Activated CD4-positive, alpha-beta T cell treated with anti-CD3 and anti-CD28 coated beads, Interleukin-2, Interleukin-6, amounts not matched to agents 100 ng/mL and 50 ng/mL, durations not matched to agents 16 hours and 8 hours (primary cell): Measurements from ENCODE around the gene KCTD5.
"Not testable (repeated sequence)": the region's sequence is repeated elsewhere in the genome, so short reads cannot be mapped to it uniquely, and the experiment has no call there.

Experiments used
- DNase-seq: peaks from one replicate; pipeline ENCODE4 v3.0.0-alpha.2; 2020

KCTD5 gene

DNA sequence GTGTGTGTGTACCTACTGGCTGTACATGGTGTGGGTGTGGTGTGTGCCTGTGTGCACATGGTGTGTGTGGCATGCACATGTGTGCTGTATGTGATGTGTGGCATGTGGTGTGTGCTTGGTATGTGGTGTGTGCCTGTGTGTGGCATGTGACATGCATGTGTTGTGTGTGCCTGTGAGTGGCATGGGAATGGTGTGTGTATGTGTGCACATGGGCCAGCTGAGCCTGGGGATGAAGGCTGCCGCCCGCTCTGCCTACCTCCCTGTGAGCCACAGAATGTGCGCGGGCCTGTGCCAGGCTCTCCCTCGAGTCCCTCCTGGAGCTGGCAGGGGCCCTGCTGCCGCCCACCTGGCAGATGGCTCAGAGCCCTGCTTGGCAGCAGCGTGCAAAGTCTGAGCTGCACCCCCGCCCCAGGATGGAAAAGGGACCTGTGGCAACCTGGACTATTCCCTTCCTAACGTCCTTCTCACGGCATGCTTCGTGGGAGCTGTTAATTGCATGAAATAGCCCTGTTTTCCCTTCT lies 28.4 kb downstream of the KCTD5 start:
- no peak for DNase-seq

GRCh38 chr16:2711370-2712062 lies 29.2 kb downstream of the KCTD5 start:
- DNase-seq: no peak

DNA sequence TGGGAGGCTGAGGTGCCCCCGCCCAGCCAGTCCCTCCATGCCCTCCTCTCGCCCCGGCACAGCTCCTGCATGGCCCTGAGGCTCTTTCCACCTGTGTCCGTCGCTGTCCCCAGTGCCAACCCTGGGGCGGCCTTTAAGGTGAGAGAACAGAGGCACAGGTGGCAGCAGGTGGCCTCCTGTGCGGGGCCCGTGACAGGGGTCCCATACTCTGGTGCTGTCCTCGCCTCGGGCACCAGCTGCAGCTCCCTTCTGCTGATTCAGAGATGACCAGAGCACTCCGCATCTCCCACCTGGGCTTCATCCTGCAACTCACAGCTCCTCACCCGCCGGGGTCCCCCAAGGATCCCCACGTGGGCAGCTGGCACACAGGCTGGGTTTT lies 29.7 kb downstream of the KCTD5 start:
- no peak for DNase-seq

- no peak for DNase-seq
These were observed 30.2 kb downstream of the KCTD5 start for GRCh38 chr16:2712546-2712945.

GRCh38 chr16:2713523-2713922 lies 31.2 kb downstream of the KCTD5 start:
- no peak for DNase-seq

DNA sequence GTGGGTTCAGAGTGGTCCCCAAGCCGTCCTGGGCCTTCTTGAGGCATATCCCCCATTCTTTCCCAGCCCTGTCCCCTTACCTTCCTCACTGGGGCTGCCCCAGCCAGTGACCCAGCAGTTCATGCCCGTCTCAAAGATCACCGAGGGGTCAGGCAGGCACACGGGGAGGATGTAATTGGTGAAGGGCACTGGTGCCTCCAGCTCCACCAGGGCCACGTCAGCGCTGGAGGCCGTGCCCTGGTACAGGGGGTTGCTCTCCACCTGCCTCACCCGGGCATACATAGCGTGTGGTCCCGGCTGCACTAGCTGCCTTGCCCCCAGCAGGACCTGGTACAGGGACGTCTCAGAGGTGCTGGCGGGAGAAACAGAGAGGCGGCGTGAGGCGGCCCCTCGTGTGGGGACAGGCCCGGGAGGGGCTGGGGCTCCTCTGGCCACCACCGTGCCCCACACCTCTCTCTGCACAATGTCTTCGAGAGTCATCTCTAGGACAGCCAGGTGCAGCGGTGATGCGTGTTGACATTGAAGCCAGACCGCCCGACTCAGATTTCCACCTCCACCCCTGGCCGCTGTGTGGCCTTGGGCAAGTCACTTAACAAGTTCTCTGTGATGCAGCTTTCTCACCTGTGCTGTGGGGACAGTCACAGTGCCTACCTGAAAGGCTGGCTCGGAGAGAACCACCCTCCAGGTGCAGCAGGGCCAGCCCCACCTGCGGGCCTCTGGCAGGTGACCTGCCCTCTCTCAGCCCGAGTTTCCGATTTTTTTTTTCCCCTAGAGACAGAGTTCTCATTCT lies 31.9 kb downstream of the KCTD5 start:
- no peak for DNase-seq

DNA sequence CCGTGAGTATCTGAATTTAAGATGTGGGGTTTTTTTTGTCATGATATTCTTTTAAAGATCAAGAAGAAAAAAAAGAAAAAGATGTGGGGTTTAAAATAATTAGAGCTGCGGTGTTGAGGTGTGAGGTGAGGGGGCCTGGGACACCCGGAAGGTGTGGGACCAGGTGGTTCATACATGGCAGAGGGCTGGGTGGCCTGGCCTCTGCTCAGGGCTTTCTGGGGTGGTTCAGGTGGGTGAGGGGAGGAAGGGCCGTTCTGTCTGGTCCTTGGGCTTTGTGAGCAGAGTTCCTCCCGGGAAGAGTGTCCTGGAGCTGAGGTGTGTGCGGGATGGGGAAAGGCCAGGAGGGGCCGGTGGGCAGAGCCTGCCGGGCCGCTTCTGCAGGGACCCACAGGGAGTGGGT lies 32.7 kb downstream of the KCTD5 start:
- DNase-seq: no peak

- DNase-seq: peak; percentile 72
These were observed 33.2 kb downstream of the KCTD5 start for GRCh38 chr16:2715519-2715918.

DNA sequence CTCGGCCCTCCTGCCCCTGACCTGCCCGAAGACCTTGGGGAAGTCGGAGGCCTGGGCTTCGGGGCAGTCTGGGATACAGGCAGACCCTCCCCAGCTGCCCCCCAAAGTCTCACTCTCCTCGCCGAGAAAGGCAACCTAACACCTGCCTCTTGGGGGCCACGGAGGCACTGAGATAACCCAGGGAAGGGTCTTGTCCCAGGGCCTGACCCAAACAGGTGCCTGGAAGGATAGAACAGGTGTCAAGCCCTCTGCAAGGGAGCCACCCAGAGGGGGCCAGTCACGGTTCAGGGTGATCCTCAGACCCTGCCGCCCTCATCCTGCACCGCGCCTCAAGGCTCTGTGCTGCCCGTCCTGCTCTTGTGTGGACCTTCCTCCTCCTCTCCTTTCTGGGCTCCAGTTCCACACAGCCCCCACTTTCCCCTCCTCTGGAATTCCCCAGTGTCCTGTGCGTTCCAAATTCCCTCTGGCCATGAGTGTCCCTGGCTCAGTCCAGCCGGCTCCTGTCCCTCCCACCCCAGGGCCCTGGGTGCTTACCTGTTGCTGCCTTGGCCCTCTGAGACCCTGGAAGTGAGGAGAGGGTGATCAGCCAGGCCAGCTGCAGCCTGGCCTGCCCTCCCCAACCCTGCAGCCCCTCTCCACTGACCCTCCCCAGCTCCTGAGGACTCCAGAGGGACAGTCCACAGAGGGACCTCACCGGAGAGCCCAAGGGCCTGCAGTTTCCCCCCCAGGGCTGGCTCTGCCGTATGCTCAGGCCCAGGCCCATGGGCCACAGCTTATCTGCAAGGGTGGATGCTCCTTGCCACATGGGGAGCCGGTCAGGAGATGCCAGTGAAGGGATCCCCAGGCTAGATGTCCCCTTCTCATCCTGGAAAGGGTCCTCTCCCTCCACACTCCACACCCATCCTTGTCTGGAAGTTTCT lies 33.9 kb downstream of the KCTD5 start:
- no peak for DNase-seq

GRCh38 chr16:2716948-2717347 lies 34.6 kb downstream of the KCTD5 start:
- DNase-seq: no peak

GRCh38 chr16:2717383-2718263 lies 35.3 kb downstream of the KCTD5 start:
- DNase-seq: no peak

- no peak for DNase-seq
These were observed 37.2 kb downstream of the KCTD5 start for GRCh38 chr16:2719328-2720063.

- no peak for DNase-seq
These were observed 37.7 kb downstream of the KCTD5 start, which contains the start of gene PRSS27 for GRCh38 chr16:2720064-2720457. TSS of gene PRSS27 (minus strand) at chr16:2720224. CDS start at chr16:2720160, 64 bp downstream.

DNA sequence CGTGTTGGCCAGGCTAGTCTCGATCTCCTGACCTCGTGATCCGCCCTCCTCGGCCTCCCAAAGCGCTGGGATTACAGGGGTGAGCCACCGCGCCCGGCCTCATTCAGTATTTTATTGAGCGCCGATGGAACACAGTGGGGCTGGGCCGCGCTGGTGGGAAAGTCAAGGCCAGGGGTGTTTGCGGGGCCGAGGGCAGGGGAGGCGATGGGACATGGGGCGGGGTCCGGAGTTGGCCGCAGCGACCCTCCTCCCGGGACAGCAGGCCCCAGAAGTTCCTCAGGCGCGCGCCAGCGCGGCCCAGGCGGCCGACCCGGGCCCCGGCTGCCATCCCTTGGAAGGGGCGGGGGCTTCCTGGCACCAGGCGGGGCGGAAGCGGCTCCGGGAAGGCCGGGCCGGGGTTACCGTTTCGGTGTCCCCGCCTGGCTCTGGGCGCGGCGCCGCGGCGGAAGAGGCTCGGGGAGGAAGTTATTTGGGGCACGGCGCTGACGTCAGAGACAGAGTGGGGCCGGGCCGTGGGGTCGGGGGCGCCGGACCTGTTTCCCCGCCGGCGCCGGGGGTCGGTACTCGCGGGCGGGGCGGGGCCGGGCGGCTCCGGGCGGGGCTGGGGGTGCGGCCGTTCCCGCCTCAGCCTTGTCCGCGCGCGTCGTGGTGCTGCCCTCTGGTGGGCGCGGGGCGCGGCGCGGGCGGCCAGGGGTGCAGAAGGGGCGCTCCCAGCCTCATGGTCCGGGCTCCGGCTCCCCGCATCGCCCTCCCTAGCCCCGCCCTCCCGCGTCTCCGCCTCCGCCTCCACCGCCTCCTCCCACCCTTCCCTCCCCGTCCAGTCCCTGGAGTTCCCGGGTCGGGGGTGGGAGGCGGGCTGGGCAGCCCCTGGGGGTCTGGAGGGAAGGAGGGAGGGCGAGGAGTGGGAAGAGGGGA lies 38.7 kb downstream of the KCTD5 start:
- DNase-seq: peak; percentile 95

- not testable (repeated sequence) for DNase-seq
These were observed 39.4 kb downstream of the KCTD5 start for GRCh38 chr16:2721634-2722173.

DNA sequence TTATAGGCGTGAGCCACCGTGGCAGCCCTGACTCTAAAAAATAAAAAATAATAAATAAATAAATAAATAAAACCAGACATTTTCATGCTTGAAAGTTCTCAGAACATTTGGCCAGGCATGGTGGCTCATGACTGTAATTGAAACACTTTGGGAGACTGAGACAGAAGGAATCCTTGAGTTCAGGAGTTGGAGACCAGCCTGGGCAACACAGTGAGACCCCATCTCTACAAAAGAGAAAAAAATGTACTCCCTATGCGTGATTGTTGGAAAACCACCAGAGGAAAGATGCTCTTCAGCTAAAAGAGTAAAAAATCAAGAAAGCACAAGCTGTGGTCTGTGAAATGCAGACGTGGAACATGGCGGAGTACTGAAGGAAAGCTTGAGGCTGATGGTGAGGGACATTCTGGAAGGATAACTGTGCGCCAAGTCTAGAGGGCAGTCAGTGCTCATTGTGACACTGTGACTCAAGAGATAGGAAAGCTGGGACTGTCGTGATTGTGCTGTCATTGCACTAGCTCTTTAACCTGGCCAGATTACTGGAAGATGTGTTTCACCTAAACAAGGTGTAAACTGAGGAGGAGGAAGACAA lies 41.9 kb downstream of the KCTD5 start:
- no peak for DNase-seq

- DNase-seq: no peak
These were observed 42.6 kb downstream of the KCTD5 start for GRCh38 chr16:2724816-2725348.

DNA sequence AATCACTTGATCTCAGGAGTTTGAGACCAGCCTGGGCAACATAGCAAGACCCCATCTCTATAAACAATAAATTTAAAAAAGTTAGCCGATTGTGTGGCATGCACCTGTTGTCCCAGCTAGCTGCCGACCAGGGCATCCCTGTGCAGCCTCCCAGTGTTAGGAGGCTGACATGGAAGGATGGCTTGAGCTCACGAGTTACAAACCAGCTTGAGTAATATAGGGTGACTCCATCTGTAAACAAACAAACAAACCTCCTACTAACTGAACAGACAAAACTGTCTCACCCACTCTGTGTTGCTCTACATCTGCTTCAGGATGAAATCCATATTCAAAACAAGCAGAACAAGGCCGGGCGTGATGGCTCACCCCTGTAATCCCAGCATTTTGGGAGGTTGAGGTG lies 44.6 kb downstream of the KCTD5 start:
- DNase-seq: no peak

- no peak for DNase-seq
These were observed 45.7 kb downstream of the KCTD5 start for GRCh38 chr16:2728034-2728433.
